Ovary (tissue), 3 donors: ENCODE data around the gene ATP13A3.

Experiments
- CTCF ChIP-seq, 3 donors: fragments of 450-650 bp in 2 of 3; fragments of 200-600 bp in 1 of 3; IDR thresholded peaks; one replicate each; pipeline versions ENCODE4 v1.5.1 to v1.8.0; 2016 to 2022; ENCODE audit warnings: antibody characterized with exemption in 3 of 3, mild to moderate bottlenecking in 1 of 3
- EP300 ChIP-seq: sonication (generic); formaldehyde crosslinking; IDR thresholded peaks from one replicate; pipeline ENCODE4 v1.6.1; 2017; ENCODE audit warnings: antibody characterized with exemption
- POLR2A ChIP-seq: fragments of 450-650 bp; IDR thresholded peaks from one replicate; pipeline ENCODE4 v1.6.1; 2017; ENCODE audit warnings: antibody characterized with exemption, mild to moderate bottlenecking, moderate library complexity
- donor health status: DM: no; HTN: no; CAD: no.

DNA sequence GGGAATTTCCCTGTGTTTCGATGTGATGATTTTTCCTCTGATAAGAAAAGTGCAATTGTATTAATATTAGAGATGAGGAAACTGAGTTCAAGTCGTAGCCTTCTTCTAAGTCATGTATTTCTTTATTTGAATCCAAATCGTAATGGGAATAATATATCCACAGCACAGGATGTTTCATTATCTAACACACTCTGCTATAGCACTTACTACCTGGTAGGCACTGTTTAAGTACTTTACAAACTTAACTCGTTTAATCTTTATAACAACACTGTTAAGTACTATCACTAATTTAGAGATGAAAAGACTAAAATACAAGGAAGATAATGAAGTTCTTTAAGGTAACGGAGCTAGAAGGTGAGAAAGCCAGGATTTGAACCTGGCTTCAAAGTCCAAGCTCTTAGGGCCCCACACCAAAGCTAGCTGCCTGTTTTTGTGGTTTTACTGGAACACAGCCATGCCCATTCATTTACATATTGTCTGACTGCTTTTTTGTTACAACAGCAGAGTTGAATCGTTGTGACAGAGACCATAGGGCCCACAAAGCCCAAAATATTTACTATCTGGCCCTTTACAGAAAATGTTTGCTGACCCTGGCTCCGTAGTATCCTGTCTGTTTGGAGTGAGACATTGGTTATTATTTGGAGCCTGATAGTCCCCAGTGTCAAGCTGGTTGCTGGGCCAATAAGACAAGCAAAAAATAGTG lies 9.6 kb upstream of the ATP13A3 start:
- TF ChIP-seq EP300 (no peak), CTCF (IDR thresholded peaks at IDR 0.05) (no peak), POLR2A (no peak)
